ENCODE results near the gene ZNF24.

The ZNF24 gene

DNA sequence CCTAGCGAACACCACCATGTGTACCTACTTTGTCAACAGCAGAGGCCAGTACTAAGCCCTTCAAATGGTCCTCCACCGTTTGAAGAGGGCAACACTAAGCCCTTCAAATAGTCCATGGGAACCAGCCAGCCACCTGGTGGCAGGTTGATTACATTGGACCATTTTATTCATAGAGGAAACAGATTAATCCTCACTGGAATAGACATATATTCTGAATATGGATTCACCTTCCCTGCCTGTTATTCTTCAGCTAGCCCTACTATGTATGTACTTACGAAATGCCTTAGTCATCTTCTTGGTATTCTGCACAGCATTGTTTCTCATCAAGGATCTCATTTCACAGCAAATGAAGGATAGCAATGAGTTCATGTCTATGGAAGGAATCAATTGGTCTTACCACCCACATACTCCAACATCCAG, 42.9 kb upstream of the ZNF24 start:
- intact Hi-C loops (cut with DNase I; ENCODE audit: low total_unique reads), result loop anchor here (10.0 kb wide), 1 partner anchor 198 kb away; the partner anchor contains the start of gene GALNT1
- Histone ChIP-seq H3K27ac (no peak overlapping the region), H3K27me3 (no peaks in the 10 kb centered on the region), H3K36me3 (no peaks in the 10 kb centered on the region), H3K9me3 (no peaks in the 10 kb centered on the region), H3K4me1 (peaks cover 0 to 17% (median 2%) of the 10 kb centered on the region in 4 donors), H3K4me3 (no peak overlapping the region)
- no peak for DNase-seq
- TF ChIP-seq, protein P1, sequence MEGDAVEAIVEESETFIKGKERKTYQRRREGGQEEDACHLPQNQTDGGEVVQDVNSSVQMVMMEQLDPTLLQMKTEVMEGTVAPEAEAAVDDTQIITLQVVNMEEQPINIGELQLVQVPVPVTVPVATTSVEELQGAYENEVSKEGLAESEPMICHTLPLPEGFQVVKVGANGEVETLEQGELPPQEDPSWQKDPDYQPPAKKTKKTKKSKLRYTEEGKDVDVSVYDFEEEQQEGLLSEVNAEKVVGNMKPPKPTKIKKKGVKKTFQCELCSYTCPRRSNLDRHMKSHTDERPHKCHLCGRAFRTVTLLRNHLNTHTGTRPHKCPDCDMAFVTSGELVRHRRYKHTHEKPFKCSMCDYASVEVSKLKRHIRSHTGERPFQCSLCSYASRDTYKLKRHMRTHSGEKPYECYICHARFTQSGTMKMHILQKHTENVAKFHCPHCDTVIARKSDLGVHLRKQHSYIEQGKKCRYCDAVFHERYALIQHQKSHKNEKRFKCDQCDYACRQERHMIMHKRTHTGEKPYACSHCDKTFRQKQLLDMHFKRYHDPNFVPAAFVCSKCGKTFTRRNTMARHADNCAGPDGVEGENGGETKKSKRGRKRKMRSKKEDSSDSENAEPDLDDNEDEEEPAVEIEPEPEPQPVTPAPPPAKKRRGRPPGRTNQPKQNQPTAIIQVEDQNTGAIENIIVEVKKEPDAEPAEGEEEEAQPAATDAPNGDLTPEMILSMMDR (IDR thresholded peaks at IDR 0.05), result no peak

DNA sequence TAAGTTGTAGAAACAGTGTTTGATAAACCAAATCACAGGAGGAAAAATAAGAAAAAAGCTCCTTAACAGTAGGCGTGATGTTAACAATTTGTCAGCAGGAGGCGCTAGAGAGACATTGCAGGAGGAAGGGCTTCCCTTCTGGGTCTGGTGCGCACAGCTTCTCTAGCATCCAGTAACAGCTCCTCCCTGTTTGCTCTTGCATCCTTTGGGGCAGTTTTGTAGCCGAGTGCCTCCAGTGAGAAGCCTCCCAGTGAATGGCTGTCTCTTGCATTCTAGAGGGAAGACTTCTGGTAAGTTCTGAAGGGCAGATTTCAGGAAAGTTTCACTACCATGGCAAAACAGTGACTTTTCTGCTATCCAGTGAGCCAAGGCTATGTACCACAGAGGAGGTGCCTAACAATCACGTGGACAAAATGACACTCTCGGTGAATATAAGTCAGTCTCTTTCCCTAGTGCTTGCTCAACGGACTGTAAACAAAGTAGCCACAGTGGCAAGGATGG, 42.4 kb upstream of the ZNF24 start:
- no peaks in the 10 kb centered on the region for H3K9me3 ChIP-seq
- DNase-seq, result peak; percentile 66 to 72
- no peak overlapping the region for H3K27ac ChIP-seq
- H3K27me3 ChIP-seq, result no peaks in the 10 kb centered on the region
- TF ChIP-seq, protein P1 (IDR thresholded peaks at IDR 0.05), result peak; percentile 68 to 88
- H3K4me1 ChIP-seq, result peaks cover 0 to 17% (median 2%) of the 10 kb centered on the region in 4 donors
- intact Hi-C loops (cut with DNase I; ENCODE audit: low total_unique reads), result loop anchor here (10.0 kb wide), 1 partner anchor 198 kb away; the partner anchor contains the start of gene GALNT1
- no peaks in the 10 kb centered on the region for H3K36me3 ChIP-seq
- no peak overlapping the region for H3K4me3 ChIP-seq

DNA sequence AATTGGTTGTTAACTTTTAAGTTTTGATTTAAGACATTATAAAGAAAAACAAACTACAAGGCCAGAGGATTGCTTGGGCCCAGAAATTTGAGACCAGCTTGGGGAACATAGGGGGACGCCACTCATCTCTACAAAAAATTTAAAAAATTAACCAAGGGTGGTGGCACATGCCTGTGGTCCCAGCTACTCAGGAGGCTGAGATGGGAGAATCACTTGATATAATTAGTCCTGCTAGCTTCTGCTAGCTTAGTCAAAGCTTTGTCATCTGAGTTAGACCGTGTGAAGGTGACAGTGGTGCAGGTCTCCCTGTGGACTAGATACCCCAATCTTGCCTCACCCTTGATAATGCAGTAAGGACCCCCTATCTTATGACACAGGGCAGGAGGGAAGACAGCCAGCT, 38.9 kb upstream of the ZNF24 start:
- no peak overlapping the region for H3K27ac ChIP-seq
- TF ChIP-seq, protein P1 (IDR thresholded peaks at IDR 0.05), result no peak
- intact Hi-C loops (cut with DNase I; ENCODE audit: low total_unique reads), result loop anchor here (10.0 kb wide), 1 partner anchor 202 kb away; the partner anchor contains the start of gene GALNT1
- H3K4me1 ChIP-seq, result peaks cover 0 to 4% (median 2%) of the 10 kb centered on the region in 4 donors
- H3K36me3 ChIP-seq, result no peaks in the 10 kb centered on the region
- H3K9me3 ChIP-seq, result no peaks in the 10 kb centered on the region
- no peaks in the 10 kb centered on the region for H3K27me3 ChIP-seq
- no peak overlapping the region for H3K4me3 ChIP-seq
- DNase-seq, result no peak

DNA sequence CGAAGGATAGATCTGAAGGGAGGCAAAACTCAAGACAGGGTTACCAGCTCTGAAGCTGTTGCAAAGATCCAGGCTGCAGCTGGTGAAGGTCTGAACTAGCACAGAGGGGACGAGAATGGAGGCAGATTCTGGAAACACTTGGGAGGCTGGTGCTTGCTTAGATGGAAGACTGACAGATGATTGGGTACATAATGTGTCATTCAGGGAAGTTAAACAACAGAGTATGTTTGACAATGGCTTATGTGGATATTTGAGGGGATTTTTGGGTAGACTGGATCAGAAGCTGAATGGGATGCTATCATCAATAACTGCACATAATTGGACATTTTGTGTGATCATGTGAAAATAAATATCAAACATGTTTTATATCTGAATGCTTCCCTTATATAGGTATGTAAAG, 35.2 kb upstream of the ZNF24 start:
- H3K27ac ChIP-seq, result no peak overlapping the region
- intact Hi-C loops (cut with DNase I; ENCODE audit: low total_unique reads), result no loop called here
- no peak for DNase-seq
- no peaks in the 10 kb centered on the region for H3K27me3 ChIP-seq
- H3K9me3 ChIP-seq, result no peaks in the 10 kb centered on the region
- H3K4me3 ChIP-seq, result no peak overlapping the region
- H3K36me3 ChIP-seq, result no peaks in the 10 kb centered on the region
- H3K4me1 ChIP-seq, result peaks cover 0 to 18% (median 7%) of the 10 kb centered on the region in 4 donors
- TF ChIP-seq, protein P1 (IDR thresholded peaks at IDR 0.05), result no peak

DNA sequence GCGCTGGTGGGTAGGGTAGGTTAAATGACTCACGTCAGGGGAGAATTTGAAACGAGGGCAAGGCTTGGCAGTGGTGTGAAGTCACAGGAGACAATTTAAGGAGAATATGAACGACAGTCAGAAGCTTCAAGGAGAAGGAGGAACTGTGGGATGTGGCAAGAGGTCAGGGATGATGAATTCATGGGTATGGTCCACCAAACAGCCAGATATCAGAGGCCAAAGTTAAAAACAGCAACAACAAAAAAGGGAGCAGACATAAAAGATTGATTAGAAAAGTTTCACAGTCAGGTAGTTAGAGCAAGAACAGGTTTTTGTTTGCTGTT, 34.3 kb upstream of the ZNF24 start:
- Histone ChIP-seq H3K27me3 (no peaks in the 10 kb centered on the region), H3K9me3 (no peaks in the 10 kb centered on the region), H3K27ac (no peak overlapping the region), H3K36me3 (no peaks in the 10 kb centered on the region), H3K4me1 (peaks cover 0 to 18% (median 7%) of the 10 kb centered on the region in 4 donors), H3K4me3 (no peak overlapping the region)
- TF ChIP-seq, protein P1 (IDR thresholded peaks at IDR 0.05), result no peak
- DNase-seq, result no peak
- intact Hi-C loops (cut with DNase I; ENCODE audit: low total_unique reads), result no loop called here

Measured in tibial artery (tissue), 4 donors.